CD14-positive monocyte (primary cell): ENCODE results near the gene DAGLA. TPM values are rescaled to one million over a fixed set of nuclear protein-coding genes. Genes with fewer than 3 reads are reported as not detected.

ENCODE experiments used
- DNase-seq, 3 donors: peaks; one replicate each; pipeline ENCODE4 v3.0.0-alpha.2; 2011 to 2022
- H2AFZ ChIP-seq: 2 replicates; pipeline ENCODE4 v1.6.0; 2012; ENCODE audit warnings: mild to moderate bottlenecking, low read depth, low read length, inconsistent platforms; ENCODE audit not compliant: insufficient read depth, poor library complexity, severe bottlenecking
- H3K27ac ChIP-seq, 2 donors: 1 replicate in 1 of 2; 2 replicates in 1 of 2; pipeline ENCODE4 v1.5.1; 2012 to 2013; ENCODE audit warnings: low read length in 2 of 2, control low read depth in 1 of 2, inconsistent platforms in 1 of 2, low read depth in 1 of 2, mild to moderate bottlenecking in 1 of 2
- H3K27me3 ChIP-seq, 2 donors: one replicate each; pipeline versions ENCODE4 v1.6.0 to v1.6.1; 2011 to 2013; ENCODE audit warnings: low read length in 2 of 2; ENCODE audit not compliant: control insufficient read depth in 2 of 2, insufficient read depth in 2 of 2
- H3K36me3 ChIP-seq, 2 donors: replicated peaks in 1 of 2; 1 replicate in 1 of 2; 2 replicates in 1 of 2; pipeline versions ENCODE4 v1.5.1 to v1.6.1; 2012 to 2013; ENCODE audit warnings: low read length in 2 of 2, control low read depth in 1 of 2, inconsistent platforms in 1 of 2, mild to moderate bottlenecking in 1 of 2; ENCODE audit not compliant: insufficient read depth in 2 of 2, control insufficient read depth in 1 of 2
- H3K4me1 ChIP-seq, 2 donors: 1 replicate in 1 of 2; 2 replicates in 1 of 2; pipeline versions ENCODE4 v1.5.1 to v1.6.1; 2012 to 2013; ENCODE audit warnings: low read length in 2 of 2, control low read depth in 1 of 2, inconsistent platforms in 1 of 2, mild to moderate bottlenecking in 1 of 2, moderate library complexity in 1 of 2; ENCODE audit not compliant: insufficient read depth in 2 of 2, control insufficient read depth in 1 of 2
- H3K4me2 ChIP-seq: replicated peaks from 2 replicates; pipeline ENCODE3; 2012; ENCODE audit warnings: low read length, moderate library complexity, mild to moderate bottlenecking; ENCODE audit not compliant: poor library complexity, severe bottlenecking; ENCODE audit errors: extremely low read depth
- H3K4me3 ChIP-seq, 3 experiments: fragments of 200-600 bp in 1 of 3; sonication (generic) in 1 of 3; replicated peaks in 1 of 3; 1 replicate in 2 of 3; 2 replicates in 1 of 3; pipeline ENCODE4 v1.5.1; 2011 to 2013; ENCODE audit warnings: low read length in 3 of 3, mild to moderate bottlenecking in 3 of 3, control low read depth in 2 of 3, low read depth in 2 of 3, inconsistent platforms in 1 of 3, moderate library complexity in 1 of 3
- H3K79me2 ChIP-seq: 2 replicates; pipeline ENCODE4 v1.6.0; 2012; ENCODE audit warnings: mild to moderate bottlenecking, control low read depth, inconsistent platforms, low read length, moderate library complexity; ENCODE audit not compliant: insufficient read depth
- H3K9ac ChIP-seq: 2 replicates; pipeline ENCODE4 v1.6.0; 2017; ENCODE audit warnings: low read length, mild to moderate bottlenecking; ENCODE audit not compliant: insufficient read depth, poor library complexity, severe bottlenecking
- H3K9me3 ChIP-seq, 2 donors: replicated peaks in 1 of 2; 1 replicate in 1 of 2; 2 replicates in 1 of 2; pipeline versions ENCODE4 v1.5.1 to v1.6.1; 2012 to 2013; ENCODE audit warnings: low read length in 2 of 2, control low read depth in 1 of 2; ENCODE audit not compliant: control insufficient read depth in 1 of 2, insufficient read depth in 1 of 2
- H4K20me1 ChIP-seq: 2 replicates; pipeline ENCODE4 v1.6.0; 2012; ENCODE audit warnings: mild to moderate bottlenecking, low read length, control low read depth, moderate library complexity; ENCODE audit not compliant: insufficient read depth
- H3K27ac Mint-ChIP-seq, 7 donors: one replicate each; pipeline ENCODE4 v1.8.0; 2020; ENCODE audit warnings: mild to moderate bottlenecking in 7 of 7, mixed read lengths in 7 of 7, moderate library complexity in 6 of 7, inconsistent platforms in 2 of 7
- H3K27me3 Mint-ChIP-seq, 3 donors: one replicate each; pipeline ENCODE4 v1.8.0; 2021 to 2022; ENCODE audit warnings: low read depth in 3 of 3, mild to moderate bottlenecking in 3 of 3, mixed read lengths in 3 of 3, moderate library complexity in 3 of 3, inconsistent platforms in 1 of 3
- H3K36me3 Mint-ChIP-seq, 2 donors: one replicate each; pipeline ENCODE4 v1.8.0; 2020; ENCODE audit warnings: mixed read lengths in 2 of 2, inconsistent platforms in 1 of 2, mild to moderate bottlenecking in 1 of 2
- H3K4me1 Mint-ChIP-seq: one replicate; pipeline ENCODE4 v1.8.0; 2020; ENCODE audit warnings: mild to moderate bottlenecking, mixed read lengths
- H3K4me3 Mint-ChIP-seq, 2 donors: one replicate each; pipeline ENCODE4 v1.8.0; 2020; ENCODE audit warnings: mild to moderate bottlenecking in 2 of 2, mixed read lengths in 2 of 2, moderate library complexity in 1 of 2
- H3K9me3 Mint-ChIP-seq, 7 donors: one replicate each; pipeline ENCODE4 v1.8.0; 2020 to 2022; ENCODE audit warnings: mixed read lengths in 7 of 7, mild to moderate bottlenecking in 6 of 7, moderate library complexity in 6 of 7, inconsistent platforms in 2 of 7
- WGBS: methylation state at CpG from one replicate; pipeline ENCODE4 v1.1.5; 2013; ENCODE audit warnings: missing lambda C conversion rate; ENCODE audit not compliant: insufficient coverage; 5-methylcytosine and 5-hydroxymethylcytosine counted together
- intact Hi-C, 2 donors: fragments of 100-400 bp; cut with micrococcal nuclease; formaldehyde crosslinking; loops; one replicate each; pipeline versions ENCODE4 v1.15.0 to v1.15.1; 2023
- polyA plus RNA-seq, 3 donors: library from polyadenylated mRNA; depleted of rRNA in 1 of 3; unstranded in 2 of 3; stranded (reverse) in 1 of 3; fragments of 300-500 nt in 2 of 3; fragments of >200 nt in 1 of 3; fragmentation: Illumina TruSeq in 2 of 3; gene quantifications; 1 replicate in 2 of 3; 2 replicates in 1 of 3; pipeline ENCODE4 v1.2.3, GENCODE V29; 2012 to 2021
- TF ChIP-seq, protein P1 (sequence below): fragments of 200-600 bp; IDR thresholded peaks from one replicate; pipeline ENCODE4 v1.8.0; 2022; ENCODE audit warnings: antibody characterized with exemption, mild to moderate bottlenecking

Gene DAGLA
- polyA plus RNA-seq, 3 donors: 0.16 to 6.7 (median 0.73) TPM

- peak within 1 kb of the TSS in 2 of 3 experiments; percentile 28 to 63 for H3K4me3 ChIP-seq
- intact Hi-C loops: no loop called here
Measured at GRCh38 chr11:61752117-61752924, 72.1 kb downstream of the DAGLA start, which contains the start of gene MYRF. Gene MYRF, plus strand, starts transcription at chr11:61752636. Its CDS starts 109 bp downstream, at chr11:61752745.

GRCh38 chr11:61752925-61753521, 72.8 kb downstream of the DAGLA start:
- TF ChIP-seq, protein P1, sequence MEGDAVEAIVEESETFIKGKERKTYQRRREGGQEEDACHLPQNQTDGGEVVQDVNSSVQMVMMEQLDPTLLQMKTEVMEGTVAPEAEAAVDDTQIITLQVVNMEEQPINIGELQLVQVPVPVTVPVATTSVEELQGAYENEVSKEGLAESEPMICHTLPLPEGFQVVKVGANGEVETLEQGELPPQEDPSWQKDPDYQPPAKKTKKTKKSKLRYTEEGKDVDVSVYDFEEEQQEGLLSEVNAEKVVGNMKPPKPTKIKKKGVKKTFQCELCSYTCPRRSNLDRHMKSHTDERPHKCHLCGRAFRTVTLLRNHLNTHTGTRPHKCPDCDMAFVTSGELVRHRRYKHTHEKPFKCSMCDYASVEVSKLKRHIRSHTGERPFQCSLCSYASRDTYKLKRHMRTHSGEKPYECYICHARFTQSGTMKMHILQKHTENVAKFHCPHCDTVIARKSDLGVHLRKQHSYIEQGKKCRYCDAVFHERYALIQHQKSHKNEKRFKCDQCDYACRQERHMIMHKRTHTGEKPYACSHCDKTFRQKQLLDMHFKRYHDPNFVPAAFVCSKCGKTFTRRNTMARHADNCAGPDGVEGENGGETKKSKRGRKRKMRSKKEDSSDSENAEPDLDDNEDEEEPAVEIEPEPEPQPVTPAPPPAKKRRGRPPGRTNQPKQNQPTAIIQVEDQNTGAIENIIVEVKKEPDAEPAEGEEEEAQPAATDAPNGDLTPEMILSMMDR: peak; percentile 1
- Histone ChIP-seq H3K4me2 (peak overlapping the region; percentile 75), H4K20me1 (no peaks in the 10 kb centered on the region), H3K4me3 (peak overlapping the region in 2 of 3 experiments; percentile 28 to 63), H3K27me3 (peaks cover 4 to 37% of the 10 kb centered on the region in 2 donors), H3K36me3 (no peaks in the 10 kb centered on the region), H3K79me2 (no peaks in the 10 kb centered on the region), H2AFZ (peak overlapping the region; percentile 67), H3K9ac (no peak overlapping the region), H3K4me1 (peaks cover 7 to 21% of the 10 kb centered on the region in 2 donors), H3K27ac (no peak overlapping the region), H3K9me3 (no peaks in the 10 kb centered on the region)
- Mint-ChIP-seq H3K4me1 (peaks cover 22% of the 10 kb centered on the region), H3K27ac (peak overlapping the region in 2 of 7 donors; percentile 37 to 69), H3K36me3 (peaks cover 0 to 4% of the 10 kb centered on the region in 2 donors), H3K27me3 (peaks cover 23 to 37% (median 32%) of the 10 kb centered on the region in 3 donors), H3K4me3 (peak overlapping the region; percentile 61 to 87), H3K9me3 (peaks cover 0 to 6% (median 0%) of the 10 kb centered on the region in 7 donors)
- DNase-seq: no peak
- 42% methylated on average over 17 of the region's 17 CpGs for WGBS
- intact Hi-C loops: no loop called here

More at GRCh38 chr11:61752117-61752924, 72.1 kb downstream of the DAGLA start, which contains the start of gene MYRF:
- peaks cover 23 to 37% (median 30%) of the 10 kb centered on the region in 3 donors for H3K27me3 Mint-ChIP-seq
- peaks cover 4 to 37% of the 10 kb centered on the region in 2 donors for H3K27me3 ChIP-seq
- peak within 1 kb of the TSS in 2 of 7 donors; percentile 37 to 69 for H3K27ac Mint-ChIP-seq
- peaks cover 0 to 4% of the 10 kb centered on the region in 2 donors for H3K36me3 Mint-ChIP-seq
- DNase-seq: peak; percentile 15 to 48 (median 36)
- no peaks in the 10 kb centered on the region for H3K79me2 ChIP-seq
- H3K9me3 Mint-ChIP-seq: peaks cover 0 to 6% (median 0%) of the 10 kb centered on the region in 7 donors
- no peaks in the 10 kb centered on the region for H3K36me3 ChIP-seq
- H2AFZ ChIP-seq: peak within 1 kb of the TSS; percentile 67
- H3K27ac ChIP-seq: no peak within 1 kb of the TSS
- peaks cover 22% of the 10 kb centered on the region for H3K4me1 Mint-ChIP-seq
- peak within 1 kb of the TSS; percentile 61 to 87 for H3K4me3 Mint-ChIP-seq
- TF ChIP-seq, protein P1: peak; percentile 62
- 4% methylated on average over 90 of the region's 93 CpGs for WGBS
- peak within 1 kb of the TSS; percentile 75 for H3K4me2 ChIP-seq
- no peak within 1 kb of the TSS for H3K9ac ChIP-seq
- H3K9me3 ChIP-seq: no peaks in the 10 kb centered on the region
- H4K20me1 ChIP-seq: no peaks in the 10 kb centered on the region
- peaks cover 7 to 28% of the 10 kb centered on the region in 2 donors for H3K4me1 ChIP-seq
